ENCODE data around the gene MSL3B.
A peak's percentile ranks its signal among the peaks of the same experiment; 100 is the strongest.
"Not testable (repeated sequence)": the region's sequence is repeated elsewhere in the genome, so short reads cannot be mapped to it uniquely, and the experiment has no call there.

Gene MSL3B

GRCh38 chr2:233867993-233868532, at the start of gene MSL3B:
MSL3B (minus strand) TSS chr2:233868386.
- Mint-ChIP-seq H3K9me3 (peaks cover 13% of the 10 kb centered on the region), H3K27me3 (peaks cover 17% of the 10 kb centered on the region), H3K36me3 (peaks cover 11% of the 10 kb centered on the region), H3K4me1 (peaks cover 8% of the 10 kb centered on the region), H3K27ac (peak within 1 kb of the TSS; percentile 87), H3K4me3 (peak within 1 kb of the TSS; percentile 94)

- H3K27me3 Mint-ChIP-seq: peaks cover 9% of the 10 kb centered on the region
- no peaks in the 10 kb centered on the region for H3K4me1 Mint-ChIP-seq
- no peak within 1 kb of the TSS for H3K27ac Mint-ChIP-seq
- H3K36me3 Mint-ChIP-seq: no peaks in the 10 kb centered on the region
- no peaks in the 10 kb centered on the region for H3K9me3 Mint-ChIP-seq
- no peak within 1 kb of the TSS for H3K4me3 Mint-ChIP-seq
Measured at GRCh38 chr2:233917116-233917515, 48.9 kb upstream of the MSL3B start, which contains the start of gene TRPM8. TRPM8 (plus strand) TSS chr2:233917373; CDS start chr2:233926538, 9,165 bp downstream.

GRCh38 chr2:233915128-233915527, 46.9 kb upstream of the MSL3B start:
- H3K9me3 Mint-ChIP-seq: no peaks in the 10 kb centered on the region
- H3K36me3 Mint-ChIP-seq: no peaks in the 10 kb centered on the region
- H3K4me1 Mint-ChIP-seq: no peaks in the 10 kb centered on the region
- H3K27me3 Mint-ChIP-seq: peaks cover 13% of the 10 kb centered on the region
- H3K27ac Mint-ChIP-seq: no peak overlapping the region
- H3K4me3 Mint-ChIP-seq: no peak overlapping the region

GRCh38 chr2:233912691-233913423, 44.7 kb upstream of the MSL3B start:
- Mint-ChIP-seq H3K4me3 (no peak overlapping the region), H3K27me3 (peaks cover 13% of the 10 kb centered on the region), H3K9me3 (no peaks in the 10 kb centered on the region), H3K4me1 (no peaks in the 10 kb centered on the region), H3K27ac (no peak overlapping the region), H3K36me3 (no peaks in the 10 kb centered on the region)

- Mint-ChIP-seq H3K27me3 (peaks cover 9% of the 10 kb centered on the region), H3K4me3 (no peak overlapping the region), H3K4me1 (no peaks in the 10 kb centered on the region), H3K27ac (no peak overlapping the region), H3K36me3 (peaks cover 2% of the 10 kb centered on the region), H3K9me3 (no peaks in the 10 kb centered on the region)
Measured at GRCh38 chr2:233907627-233908026, 39.4 kb upstream of the MSL3B start.

- Mint-ChIP-seq H3K27ac (no peak overlapping the region), H3K36me3 (peaks cover 2% of the 10 kb centered on the region), H3K27me3 (peaks cover 5% of the 10 kb centered on the region), H3K4me1 (no peaks in the 10 kb centered on the region), H3K4me3 (no peak overlapping the region), H3K9me3 (no peaks in the 10 kb centered on the region)
Measured at GRCh38 chr2:233905945-233906344, 37.8 kb upstream of the MSL3B start.

GRCh38 chr2:233901884-233902283, 33.7 kb upstream of the MSL3B start:
- H3K27ac Mint-ChIP-seq: no peak overlapping the region
- peaks cover 2% of the 10 kb centered on the region for H3K36me3 Mint-ChIP-seq
- H3K4me1 Mint-ChIP-seq: peaks cover 19% of the 10 kb centered on the region
- H3K4me3 Mint-ChIP-seq: no peak overlapping the region
- peaks cover 5% of the 10 kb centered on the region for H3K27me3 Mint-ChIP-seq
- no peaks in the 10 kb centered on the region for H3K9me3 Mint-ChIP-seq

GRCh38 chr2:233901367-233901766, 33.2 kb upstream of the MSL3B start:
- Mint-ChIP-seq H3K36me3 (peaks cover 2% of the 10 kb centered on the region), H3K27me3 (peaks cover 4% of the 10 kb centered on the region), H3K9me3 (no peaks in the 10 kb centered on the region), H3K4me1 (peaks cover 19% of the 10 kb centered on the region), H3K4me3 (no peak overlapping the region), H3K27ac (no peak overlapping the region)

GRCh38 chr2:233896253-233896652, 28.1 kb upstream of the MSL3B start:
- not testable (repeated sequence) for H3K27me3 Mint-ChIP-seq, H3K27ac Mint-ChIP-seq

GRCh38 chr2:233892793-233893192, 24.6 kb upstream of the MSL3B start:
- H3K27me3 Mint-ChIP-seq: peaks cover 12% of the 10 kb centered on the region
- no peak overlapping the region for H3K27ac Mint-ChIP-seq
- H3K9me3 Mint-ChIP-seq: no peaks in the 10 kb centered on the region
- no peaks in the 10 kb centered on the region for H3K36me3 Mint-ChIP-seq
- no peaks in the 10 kb centered on the region for H3K4me1 Mint-ChIP-seq
- no peak overlapping the region for H3K4me3 Mint-ChIP-seq

More at GRCh38 chr2:233896253-233896652, 28.1 kb upstream of the MSL3B start:
- not testable (repeated sequence) for H3K4me3 Mint-ChIP-seq, H3K36me3 Mint-ChIP-seq, H3K9me3 Mint-ChIP-seq
- peaks cover 19% of the 10 kb centered on the region for H3K4me1 Mint-ChIP-seq

GRCh38 chr2:233882353-233882752, 14.2 kb upstream of the MSL3B start:
- Mint-ChIP-seq H3K27ac (no peak overlapping the region), H3K27me3 (peaks cover 31% of the 10 kb centered on the region), H3K9me3 (peaks cover 32% of the 10 kb centered on the region), H3K4me3 (no peak overlapping the region), H3K36me3 (peaks cover 10% of the 10 kb centered on the region), H3K4me1 (no peaks in the 10 kb centered on the region)

- H3K27me3 Mint-ChIP-seq: peaks cover 23% of the 10 kb centered on the region
- H3K4me3 Mint-ChIP-seq: not testable (repeated sequence)
Measured at GRCh38 chr2:233872125-233872524, 3.9 kb upstream of the MSL3B start.

GRCh38 chr2:233871432-233871831, 3.2 kb upstream of the MSL3B start:
- peaks cover 12% of the 10 kb centered on the region for H3K36me3 Mint-ChIP-seq
- H3K4me1 Mint-ChIP-seq: peaks cover 8% of the 10 kb centered on the region
- H3K27me3 Mint-ChIP-seq: peaks cover 23% of the 10 kb centered on the region
- peaks cover 13% of the 10 kb centered on the region for H3K9me3 Mint-ChIP-seq
- H3K27ac Mint-ChIP-seq: peak overlapping the region; percentile 30
- H3K4me3 Mint-ChIP-seq: no peak overlapping the region

More at GRCh38 chr2:233872125-233872524, 3.9 kb upstream of the MSL3B start:
- H3K9me3 Mint-ChIP-seq: peaks cover 13% of the 10 kb centered on the region
- not testable (repeated sequence) for H3K4me1 Mint-ChIP-seq, H3K27ac Mint-ChIP-seq
- peaks cover 12% of the 10 kb centered on the region for H3K36me3 Mint-ChIP-seq

GRCh38 chr2:233866479-233866878, 1.7 kb downstream of the MSL3B start:
- Mint-ChIP-seq H3K27ac (no peak overlapping the region), H3K4me1 (peaks cover 8% of the 10 kb centered on the region), H3K4me3 (no peak overlapping the region), H3K9me3 (peaks cover 7% of the 10 kb centered on the region), H3K36me3 (peaks cover 13% of the 10 kb centered on the region), H3K27me3 (peaks cover 11% of the 10 kb centered on the region)

GRCh38 chr2:233865838-233866237, 2.3 kb downstream of the MSL3B start:
- Mint-ChIP-seq H3K4me3 (no peak overlapping the region), H3K27ac (no peak overlapping the region), H3K27me3 (peaks cover 8% of the 10 kb centered on the region), H3K4me1 (peaks cover 8% of the 10 kb centered on the region), H3K36me3 (peaks cover 13% of the 10 kb centered on the region), H3K9me3 (peaks cover 6% of the 10 kb centered on the region)

GRCh38 chr2:233862261-233862768, 5.9 kb downstream of the MSL3B start:
- H3K4me3 Mint-ChIP-seq: no peak overlapping the region
- H3K9me3 Mint-ChIP-seq: no peaks in the 10 kb centered on the region
- H3K36me3 Mint-ChIP-seq: peaks cover 6% of the 10 kb centered on the region
- no peak overlapping the region for H3K27ac Mint-ChIP-seq
- peaks cover 1% of the 10 kb centered on the region for H3K27me3 Mint-ChIP-seq
- no peaks in the 10 kb centered on the region for H3K4me1 Mint-ChIP-seq

Measured in activated naive CD4-positive, alpha-beta T cell treated with anti-CD3 and anti-CD28 coated beads, Interleukin-2, amount 50 U/mL, for 24 hours (primary cell).